ENCODE data around the gene SPARCL1. TPM values are rescaled to one million over a fixed set of nuclear protein-coding genes. Genes with fewer than 3 reads are reported as not detected.
A peak's percentile ranks its signal among the peaks of the same experiment; 100 is the strongest.

The SPARCL1 gene
- total and polyA plus RNA-seq, 2 donors: 783 to 1,320 TPM

- no peak for DNase-seq (ENCODE audit: extremely low spot score)
- Histone ChIP-seq H3K36me3 (ENCODE audit: insufficient read depth) (no peaks in the 10 kb centered on the region), H3K4me3 (ENCODE audit: low read depth, low read length) (no peak overlapping the region), H3K27ac (ENCODE audit: low read depth) (no peak overlapping the region), H3K4me1 (ENCODE audit: insufficient read depth) (no peaks in the 10 kb centered on the region)
- 63% methylated on average over 4 of the region's 4 CpGs for WGBS
Measured at GRCh38 chr4:87553182-87553581, 24.0 kb upstream of the SPARCL1 start.

GRCh38 chr4:87551361-87551760 lies 22.2 kb upstream of the SPARCL1 start:
- no peaks in the 10 kb centered on the region for H3K36me3 ChIP-seq (ENCODE audit: insufficient read depth)
- 81% methylated on average over 3 of the region's 3 CpGs for whole genome bisulfite sequencing
- H3K4me1 ChIP-seq (ENCODE audit: insufficient read depth): no peaks in the 10 kb centered on the region
- no peak for DNase-seq (ENCODE audit: extremely low spot score)
- H3K27ac ChIP-seq (ENCODE audit: low read depth): no peak overlapping the region
- no peak overlapping the region for H3K4me3 ChIP-seq (ENCODE audit: low read depth, low read length)

GRCh38 chr4:87547016-87547708 lies 18.0 kb upstream of the SPARCL1 start:
- DNase-seq (ENCODE audit: extremely low spot score): no peak
- 63% methylated on average over 5 of the region's 5 CpGs for WGBS
- no peak overlapping the region for H3K4me3 ChIP-seq (ENCODE audit: low read depth, low read length)
- H3K27ac ChIP-seq (ENCODE audit: low read depth): no peak overlapping the region
- H3K4me1 ChIP-seq (ENCODE audit: insufficient read depth): no peaks in the 10 kb centered on the region
- H3K36me3 ChIP-seq (ENCODE audit: insufficient read depth): no peaks in the 10 kb centered on the region

- no peak for DNase-seq (ENCODE audit: extremely low spot score)
- Histone ChIP-seq H3K4me3 (ENCODE audit: low read depth, low read length) (no peak overlapping the region), H3K27ac (ENCODE audit: low read depth) (no peak overlapping the region), H3K36me3 (ENCODE audit: insufficient read depth) (no peaks in the 10 kb centered on the region), H3K4me1 (ENCODE audit: insufficient read depth) (no peaks in the 10 kb centered on the region)
- WGBS: 95% methylated on average over 3 of the region's 3 CpGs
Measured at GRCh38 chr4:87545052-87545451, 15.9 kb upstream of the SPARCL1 start.

- H3K4me1 ChIP-seq (ENCODE audit: insufficient read depth): no peaks in the 10 kb centered on the region
- no peak overlapping the region for H3K4me3 ChIP-seq (ENCODE audit: low read depth, low read length)
- 40% methylated on average over 3 of the region's 3 CpGs for WGBS
- H3K36me3 ChIP-seq (ENCODE audit: insufficient read depth): no peaks in the 10 kb centered on the region
- DNase-seq (ENCODE audit: extremely low spot score): no peak
- no peak overlapping the region for H3K27ac ChIP-seq (ENCODE audit: low read depth)
Measured at GRCh38 chr4:87543835-87544461, 14.8 kb upstream of the SPARCL1 start.

- H3K27ac ChIP-seq (ENCODE audit: low read depth): no peak overlapping the region
- no peaks in the 10 kb centered on the region for H3K4me1 ChIP-seq (ENCODE audit: insufficient read depth)
- DNase-seq (ENCODE audit: extremely low spot score): no peak
- no peak overlapping the region for H3K4me3 ChIP-seq (ENCODE audit: low read depth, low read length)
- H3K36me3 ChIP-seq (ENCODE audit: insufficient read depth): no peaks in the 10 kb centered on the region
Measured at GRCh38 chr4:87542734-87543312, 13.6 kb upstream of the SPARCL1 start.

- no peak for DNase-seq (ENCODE audit: extremely low spot score)
- H3K4me1 ChIP-seq (ENCODE audit: insufficient read depth): no peaks in the 10 kb centered on the region
- no peak overlapping the region for H3K4me3 ChIP-seq (ENCODE audit: low read depth, low read length)
- 74% methylated on average over 6 of the region's 6 CpGs for WGBS
- H3K27ac ChIP-seq (ENCODE audit: low read depth): peak overlapping the region; percentile 16
- no peaks in the 10 kb centered on the region for H3K36me3 ChIP-seq (ENCODE audit: insufficient read depth)
Measured at GRCh38 chr4:87541956-87542709, 13.0 kb upstream of the SPARCL1 start.

GRCh38 chr4:87541521-87541920 lies 12.3 kb upstream of the SPARCL1 start:
- H3K4me3 ChIP-seq (ENCODE audit: low read depth, low read length): no peak overlapping the region
- H3K4me1 ChIP-seq (ENCODE audit: insufficient read depth): no peaks in the 10 kb centered on the region
- H3K36me3 ChIP-seq (ENCODE audit: insufficient read depth): no peaks in the 10 kb centered on the region
- peak overlapping the region; percentile 16 for H3K27ac ChIP-seq (ENCODE audit: low read depth)
- 49% methylated on average over 4 of the region's 4 CpGs for WGBS
- DNase-seq (ENCODE audit: extremely low spot score): no peak

- no peaks in the 10 kb centered on the region for H3K4me1 ChIP-seq (ENCODE audit: insufficient read depth)
- DNase-seq (ENCODE audit: extremely low spot score): peak; percentile 71
- H3K4me3 ChIP-seq (ENCODE audit: low read depth, low read length): no peak overlapping the region
- 30% methylated on average over 15 of the region's 15 CpGs for WGBS
- H3K27ac ChIP-seq (ENCODE audit: low read depth): peak overlapping the region; percentile 77
- H3K36me3 ChIP-seq (ENCODE audit: insufficient read depth): no peaks in the 10 kb centered on the region
Measured at GRCh38 chr4:87540146-87541058, 11.2 kb upstream of the SPARCL1 start.

- Histone ChIP-seq H3K27ac (ENCODE audit: low read depth) (no peak overlapping the region), H3K36me3 (ENCODE audit: insufficient read depth) (no peaks in the 10 kb centered on the region), H3K4me3 (ENCODE audit: low read depth, low read length) (no peak overlapping the region), H3K4me1 (ENCODE audit: insufficient read depth) (no peaks in the 10 kb centered on the region)
- no peak for DNase-seq (ENCODE audit: extremely low spot score)
- WGBS: 94% methylated on average over 1 of the region's 1 CpG
Measured at GRCh38 chr4:87532907-87533306, 3.7 kb upstream of the SPARCL1 start.

- H3K36me3 ChIP-seq (ENCODE audit: insufficient read depth): no peaks in the 10 kb centered on the region
Measured at GRCh38 chr4:87532109-87532508, 2.9 kb upstream of the SPARCL1 start.

GRCh38 chr4:87531621-87532020 lies 2.4 kb upstream of the SPARCL1 start:
- Histone ChIP-seq H3K36me3 (ENCODE audit: insufficient read depth) (no peaks in the 10 kb centered on the region), H3K27ac (ENCODE audit: low read depth) (no peak overlapping the region), H3K4me1 (ENCODE audit: insufficient read depth) (no peaks in the 10 kb centered on the region), H3K4me3 (ENCODE audit: low read depth, low read length) (no peak overlapping the region)
- 63% methylated on average over 5 of the region's 5 CpGs for WGBS
- DNase-seq (ENCODE audit: extremely low spot score): no peak

More at GRCh38 chr4:87532109-87532508, 2.9 kb upstream of the SPARCL1 start:
- WGBS: 47% methylated on average over 1 of the region's 1 CpG
- no peaks in the 10 kb centered on the region for H3K4me1 ChIP-seq (ENCODE audit: insufficient read depth)
- DNase-seq (ENCODE audit: extremely low spot score): no peak
- no peak overlapping the region for H3K4me3 ChIP-seq (ENCODE audit: low read depth, low read length)
- no peak overlapping the region for H3K27ac ChIP-seq (ENCODE audit: low read depth)

- H3K4me3 ChIP-seq (ENCODE audit: low read depth, low read length): no peak overlapping the region
- no peaks in the 10 kb centered on the region for H3K4me1 ChIP-seq (ENCODE audit: insufficient read depth)
- H3K36me3 ChIP-seq (ENCODE audit: insufficient read depth): no peaks in the 10 kb centered on the region
- no peak overlapping the region for H3K27ac ChIP-seq (ENCODE audit: low read depth)
- DNase-seq (ENCODE audit: extremely low spot score): peak; percentile 76
- 13% methylated on average over 4 of the region's 4 CpGs for WGBS
Measured at GRCh38 chr4:87530868-87531267, 1.7 kb upstream of the SPARCL1 start.
